Mesendoderm (in vitro differentiated cells): ENCODE results near the gene CAT.

ENCODE experiments used
- DNase-seq: peaks from one replicate; pipeline ENCODE4 v3.0.0; 2013
- H2AK5ac ChIP-seq: 2 replicates; pipeline ENCODE4 v1.6.1; 2013; ENCODE audit warnings: low read length, inconsistent platforms
- H2BK120ac ChIP-seq: 2 replicates; pipeline ENCODE4 v1.6.1; 2013; ENCODE audit warnings: low read depth, mild to moderate bottlenecking, low read length, moderate library complexity, mixed read lengths
- H2BK15ac ChIP-seq: replicated peaks from 2 replicates; pipeline ENCODE4 v1.6.1; 2013; ENCODE audit warnings: low read depth, mild to moderate bottlenecking, moderate library complexity
- H2BK5ac ChIP-seq: 2 replicates; pipeline ENCODE4 v1.6.1; 2013; ENCODE audit warnings: low read length, inconsistent platforms
- H3K18ac ChIP-seq: 2 replicates; pipeline ENCODE4 v1.6.1; 2013; ENCODE audit warnings: mild to moderate bottlenecking, low read length, mixed read lengths
- H3K23ac ChIP-seq: one replicate; pipeline ENCODE4 v1.6.1; 2013; ENCODE audit warnings: low read length
- H3K27ac ChIP-seq: 2 replicates; pipeline ENCODE4 v1.5.1; 2013; ENCODE audit warnings: low read depth, mild to moderate bottlenecking, inconsistent platforms, low read length, moderate library complexity
- H3K27me3 ChIP-seq: 2 replicates; pipeline ENCODE4 v1.6.1; 2013; ENCODE audit warnings: low read length, control low read depth, mild to moderate bottlenecking, inconsistent platforms; ENCODE audit not compliant: insufficient read depth, poor library complexity
- H3K36me3 ChIP-seq: 2 replicates; pipeline ENCODE4 v1.6.1; 2013; ENCODE audit warnings: low read length, inconsistent platforms; ENCODE audit not compliant: control insufficient read depth, insufficient read depth
- H3K4ac ChIP-seq: one replicate; pipeline ENCODE4 v1.6.1; 2013; ENCODE audit warnings: low read depth, mild to moderate bottlenecking, low read length, moderate library complexity
- H3K4me1 ChIP-seq: 2 replicates; pipeline ENCODE4 v1.6.1; 2013; ENCODE audit warnings: low read depth, low read length, inconsistent platforms; ENCODE audit not compliant: control insufficient read depth
- H3K4me2 ChIP-seq: 2 replicates; pipeline ENCODE4 v1.6.1; 2013; ENCODE audit warnings: low read length
- H3K4me3 ChIP-seq: 2 replicates; pipeline ENCODE4 v1.5.1; 2013; ENCODE audit warnings: mild to moderate bottlenecking, low read length
- H3K56ac ChIP-seq: one replicate; pipeline ENCODE4 v1.6.1; 2013; ENCODE audit warnings: low read length
- H3K79me1 ChIP-seq: 2 replicates; pipeline ENCODE4 v1.6.1; 2013; ENCODE audit warnings: low read length, inconsistent platforms
- H3K79me2 ChIP-seq: 2 replicates; pipeline ENCODE4 v1.6.1; 2013; ENCODE audit warnings: mild to moderate bottlenecking, low read length; ENCODE audit not compliant: control insufficient read depth, insufficient read depth
- H3K9ac ChIP-seq: 2 replicates; pipeline ENCODE4 v1.6.1; 2013; ENCODE audit warnings: low read length, inconsistent platforms
- H4K5ac ChIP-seq: one replicate; pipeline ENCODE4 v1.6.1; 2013; ENCODE audit warnings: low read length
- H4K8ac ChIP-seq: one replicate; pipeline ENCODE4 v1.6.1; 2013; ENCODE audit warnings: low read depth, mild to moderate bottlenecking, control low read depth, low read length, moderate library complexity
- WGBS: extraction: QIAGEN DNeasy Blood & Tissue Kit; methylation state at CpG from one replicate; pipeline ENCODE4 v1.1.7; 2013; ENCODE audit warnings: low lambda C conversion rate, missing lambda C conversion rate; ENCODE audit not compliant: insufficient coverage; ENCODE audit errors: extremely low coverage; 5-methylcytosine and 5-hydroxymethylcytosine counted together

Gene CAT

GRCh38 chr11:34461215-34461614, 22.5 kb downstream of the CAT start:
- DNase-seq = no peak
- no peaks in the 10 kb centered on the region for H3K4me1 ChIP-seq
- H3K27me3 ChIP-seq = no peaks in the 10 kb centered on the region
- H3K36me3 ChIP-seq = no peaks in the 10 kb centered on the region
- no peak overlapping the region for H2BK15ac ChIP-seq
- WGBS = no CpG with 5 or more reads among the region's 14 CpGs
- no peaks in the 10 kb centered on the region for H3K79me2 ChIP-seq
- no peak overlapping the region for H3K9ac ChIP-seq
- no peak overlapping the region for H2AK5ac ChIP-seq
- no peak overlapping the region for H4K8ac ChIP-seq
- no peak overlapping the region for H3K27ac ChIP-seq
- no peak overlapping the region for H2BK120ac ChIP-seq
- H3K4me3 ChIP-seq = no peak overlapping the region
- H3K18ac ChIP-seq = no peak overlapping the region
- H3K56ac ChIP-seq = no peak overlapping the region
- H3K23ac ChIP-seq = no peak overlapping the region
- H2BK5ac ChIP-seq = no peak overlapping the region
- no peaks in the 10 kb centered on the region for H3K79me1 ChIP-seq
- no peak overlapping the region for H4K5ac ChIP-seq
- no peak overlapping the region for H3K4ac ChIP-seq
- H3K4me2 ChIP-seq = no peak overlapping the region

GRCh38 chr11:34464591-34465051, 25.9 kb downstream of the CAT start:
- Histone ChIP-seq H3K4me3 (no peak overlapping the region), H3K79me2 (no peaks in the 10 kb centered on the region), H3K56ac (no peak overlapping the region), H4K5ac (no peak overlapping the region), H2BK120ac (no peak overlapping the region), H3K4ac (no peak overlapping the region), H3K23ac (no peak overlapping the region), H3K27ac (no peak overlapping the region), H2BK5ac (no peak overlapping the region), H3K9ac (no peak overlapping the region), H3K4me2 (no peak overlapping the region), H4K8ac (no peak overlapping the region), H3K36me3 (no peaks in the 10 kb centered on the region), H3K27me3 (no peaks in the 10 kb centered on the region), H2BK15ac (no peak overlapping the region), H3K79me1 (no peaks in the 10 kb centered on the region), H3K18ac (no peak overlapping the region), H3K4me1 (no peaks in the 10 kb centered on the region), H2AK5ac (no peak overlapping the region)
- WGBS = no CpG with 5 or more reads among the region's 7 CpGs
- DNase-seq = no peak

- no peaks in the 10 kb centered on the region for H3K36me3 ChIP-seq
- peak; percentile 4 for DNase-seq
- no CpG with 5 or more reads among the region's 3 CpGs for WGBS
Measured at GRCh38 chr11:34466802-34467488, 28.2 kb downstream of the CAT start.

GRCh38 chr11:34468209-34468841, 29.6 kb downstream of the CAT start:
- no peak overlapping the region for H2BK5ac ChIP-seq
- no peak overlapping the region for H2BK15ac ChIP-seq
- no peak overlapping the region for H4K8ac ChIP-seq
- no peak overlapping the region for H3K27ac ChIP-seq
- no peak overlapping the region for H3K23ac ChIP-seq
- H3K36me3 ChIP-seq = no peaks in the 10 kb centered on the region
- no peaks in the 10 kb centered on the region for H3K79me1 ChIP-seq
- no peak overlapping the region for H3K4ac ChIP-seq
- no peak overlapping the region for H2BK120ac ChIP-seq
- DNase-seq = peak; percentile 54
- H3K79me2 ChIP-seq = no peaks in the 10 kb centered on the region
- H3K18ac ChIP-seq = no peak overlapping the region
- no peaks in the 10 kb centered on the region for H3K27me3 ChIP-seq
- H3K4me3 ChIP-seq = no peak overlapping the region
- WGBS = no CpG with 5 or more reads among the region's 8 CpGs
- no peaks in the 10 kb centered on the region for H3K4me1 ChIP-seq
- H4K5ac ChIP-seq = no peak overlapping the region
- H2AK5ac ChIP-seq = no peak overlapping the region
- no peak overlapping the region for H3K56ac ChIP-seq
- H3K4me2 ChIP-seq = no peak overlapping the region
- no peak overlapping the region for H3K9ac ChIP-seq

More at GRCh38 chr11:34466802-34467488, 28.2 kb downstream of the CAT start:
- H2BK15ac ChIP-seq = no peak overlapping the region
- H3K56ac ChIP-seq = no peak overlapping the region
- no peak overlapping the region for H3K4ac ChIP-seq
- no peaks in the 10 kb centered on the region for H3K4me1 ChIP-seq
- no peak overlapping the region for H2AK5ac ChIP-seq
- no peaks in the 10 kb centered on the region for H3K79me2 ChIP-seq
- H3K9ac ChIP-seq = no peak overlapping the region
- no peak overlapping the region for H3K23ac ChIP-seq
- no peak overlapping the region for H2BK5ac ChIP-seq
- H3K4me3 ChIP-seq = no peak overlapping the region
- no peak overlapping the region for H3K18ac ChIP-seq
- H4K8ac ChIP-seq = no peak overlapping the region
- no peak overlapping the region for H2BK120ac ChIP-seq
- H3K4me2 ChIP-seq = no peak overlapping the region
- no peaks in the 10 kb centered on the region for H3K79me1 ChIP-seq
- no peak overlapping the region for H4K5ac ChIP-seq
- H3K27ac ChIP-seq = no peak overlapping the region
- H3K27me3 ChIP-seq = no peaks in the 10 kb centered on the region

GRCh38 chr11:34473603-34474169, 35.0 kb downstream of the CAT start:
- DNase-seq = no peak
- no peak overlapping the region for H3K4me2 ChIP-seq
- H3K79me2 ChIP-seq = no peaks in the 10 kb centered on the region
- H3K23ac ChIP-seq = no peak overlapping the region
- no peak overlapping the region for H3K4ac ChIP-seq
- H3K27ac ChIP-seq = no peak overlapping the region
- no peaks in the 10 kb centered on the region for H3K36me3 ChIP-seq
- H2BK5ac ChIP-seq = no peak overlapping the region
- no peak overlapping the region for H3K18ac ChIP-seq
- no peak overlapping the region for H3K56ac ChIP-seq
- no peak overlapping the region for H2AK5ac ChIP-seq
- H3K27me3 ChIP-seq = no peaks in the 10 kb centered on the region
- no peak overlapping the region for H3K4me3 ChIP-seq
- WGBS = 100% methylated on average over 1 of the region's 4 CpGs
- no peak overlapping the region for H4K5ac ChIP-seq
- no peak overlapping the region for H2BK15ac ChIP-seq
- no peaks in the 10 kb centered on the region for H3K4me1 ChIP-seq
- no peaks in the 10 kb centered on the region for H3K79me1 ChIP-seq
- no peak overlapping the region for H4K8ac ChIP-seq
- no peak overlapping the region for H3K9ac ChIP-seq
- H2BK120ac ChIP-seq = no peak overlapping the region
